Muscle layer of colon (tissue), 2 donors: ENCODE measurements around the gene IGF1R.
A peak's percentile ranks its signal among the peaks of the same experiment; 100 is the strongest.

Experiments used
- H3K27ac ChIP-seq: one replicate; pipeline ENCODE4 v1.7.0; 2013; ENCODE audit warnings: low read depth, mild to moderate bottlenecking, low read length, moderate library complexity
- H3K27me3 ChIP-seq, 2 donors: one replicate each; pipeline ENCODE4 v1.7.0; 2013; ENCODE audit warnings: low read length in 2 of 2, mild to moderate bottlenecking in 2 of 2; ENCODE audit not compliant: insufficient read depth in 2 of 2, control insufficient read depth in 1 of 2
- H3K36me3 ChIP-seq: one replicate; pipeline ENCODE4 v1.7.0; 2013; ENCODE audit warnings: mild to moderate bottlenecking, low read length; ENCODE audit not compliant: insufficient read depth
- H3K4me1 ChIP-seq: one replicate; pipeline ENCODE4 v1.7.0; 2013; ENCODE audit warnings: mild to moderate bottlenecking, low read length; ENCODE audit not compliant: insufficient read depth
- H3K4me3 ChIP-seq, 2 donors: one replicate each; pipeline ENCODE4 v1.7.0; 2013; ENCODE audit warnings: low read length in 2 of 2, low read depth in 1 of 2, mild to moderate bottlenecking in 1 of 2, moderate library complexity in 1 of 2
- H3K9ac ChIP-seq: one replicate; pipeline ENCODE4 v1.7.0; 2013; ENCODE audit warnings: low read length
- H3K9me3 ChIP-seq: one replicate; pipeline ENCODE4 v1.7.0; 2013; ENCODE audit warnings: mild to moderate bottlenecking, low read length
- donor health status: abdominal sarcoma.
- donor health status: Adenocarcinoma of cecum.

The IGF1R gene

GRCh38 chr15:98722645-98723044 is 74.3 kb downstream of the IGF1R start:
- Histone ChIP-seq H3K4me3 (no peak overlapping the region), H3K9ac (no peak overlapping the region), H3K27me3 (no peaks in the 10 kb centered on the region), H3K9me3 (no peaks in the 10 kb centered on the region), H3K27ac (no peak overlapping the region), H3K4me1 (peaks cover 54% of the 10 kb centered on the region), H3K36me3 (no peaks in the 10 kb centered on the region)

GRCh38 chr15:98723195-98723594 is 74.9 kb downstream of the IGF1R start:
- Histone ChIP-seq H3K36me3 (no peaks in the 10 kb centered on the region), H3K4me3 (no peak overlapping the region), H3K27ac (no peak overlapping the region), H3K4me1 (peaks cover 53% of the 10 kb centered on the region), H3K9ac (no peak overlapping the region), H3K27me3 (no peaks in the 10 kb centered on the region), H3K9me3 (no peaks in the 10 kb centered on the region)

GRCh38 chr15:98724048-98724447 is 75.7 kb downstream of the IGF1R start:
- Histone ChIP-seq H3K27ac (no peak overlapping the region), H3K27me3 (no peaks in the 10 kb centered on the region), H3K9ac (no peak overlapping the region), H3K4me3 (no peak overlapping the region), H3K9me3 (no peaks in the 10 kb centered on the region), H3K36me3 (no peaks in the 10 kb centered on the region), H3K4me1 (peaks cover 53% of the 10 kb centered on the region)

GRCh38 chr15:98724494-98724893 is 76.2 kb downstream of the IGF1R start:
- peaks cover 53% of the 10 kb centered on the region for H3K4me1 ChIP-seq
- H3K27me3 ChIP-seq: no peaks in the 10 kb centered on the region
- H3K36me3 ChIP-seq: no peaks in the 10 kb centered on the region
- H3K9ac ChIP-seq: no peak overlapping the region
- H3K4me3 ChIP-seq: no peak overlapping the region
- no peak overlapping the region for H3K27ac ChIP-seq
- no peaks in the 10 kb centered on the region for H3K9me3 ChIP-seq

- no peaks in the 10 kb centered on the region for H3K36me3 ChIP-seq
- H3K27ac ChIP-seq: no peak overlapping the region
- no peaks in the 10 kb centered on the region for H3K27me3 ChIP-seq
- H3K9ac ChIP-seq: no peak overlapping the region
- H3K4me3 ChIP-seq: no peak overlapping the region
- H3K9me3 ChIP-seq: no peaks in the 10 kb centered on the region
- H3K4me1 ChIP-seq: peaks cover 53% of the 10 kb centered on the region
These were observed 77.5 kb downstream of the IGF1R start for GRCh38 chr15:98725874-98726273.

GRCh38 chr15:98727115-98728040 is 79.0 kb downstream of the IGF1R start:
- Histone ChIP-seq H3K9ac (peak overlapping the region; percentile 41), H3K36me3 (no peaks in the 10 kb centered on the region), H3K9me3 (no peaks in the 10 kb centered on the region), H3K4me3 (peak overlapping the region in 1 of 2 donors; percentile 38), H3K27ac (peak overlapping the region; percentile 96), H3K4me1 (peaks cover 55% of the 10 kb centered on the region), H3K27me3 (no peaks in the 10 kb centered on the region)

- peaks cover 54% of the 10 kb centered on the region for H3K4me1 ChIP-seq
- no peaks in the 10 kb centered on the region for H3K36me3 ChIP-seq
- H3K9ac ChIP-seq: peak overlapping the region; percentile 27
- no peaks in the 10 kb centered on the region for H3K9me3 ChIP-seq
- H3K4me3 ChIP-seq: no peak overlapping the region
- no peaks in the 10 kb centered on the region for H3K27me3 ChIP-seq
- H3K27ac ChIP-seq: peak overlapping the region; percentile 96
These were observed 79.9 kb downstream of the IGF1R start for GRCh38 chr15:98728082-98728810.

GRCh38 chr15:98728811-98729160 is 80.4 kb downstream of the IGF1R start:
- Histone ChIP-seq H3K4me3 (no peak overlapping the region), H3K4me1 (peaks cover 54% of the 10 kb centered on the region), H3K36me3 (no peaks in the 10 kb centered on the region), H3K9ac (peak overlapping the region; percentile 34), H3K9me3 (no peaks in the 10 kb centered on the region), H3K27ac (peak overlapping the region; percentile 96), H3K27me3 (no peaks in the 10 kb centered on the region)

GRCh38 chr15:98729446-98730042 is 81.2 kb downstream of the IGF1R start:
- H3K9me3 ChIP-seq: no peaks in the 10 kb centered on the region
- H3K36me3 ChIP-seq: no peaks in the 10 kb centered on the region
- peak overlapping the region; percentile 34 for H3K9ac ChIP-seq
- no peaks in the 10 kb centered on the region for H3K27me3 ChIP-seq
- H3K4me1 ChIP-seq: peaks cover 61% of the 10 kb centered on the region
- H3K27ac ChIP-seq: peak overlapping the region; percentile 61
- H3K4me3 ChIP-seq: no peak overlapping the region

- Histone ChIP-seq H3K36me3 (no peaks in the 10 kb centered on the region), H3K9me3 (no peaks in the 10 kb centered on the region), H3K4me3 (no peak overlapping the region), H3K4me1 (peaks cover 76% of the 10 kb centered on the region), H3K9ac (no peak overlapping the region), H3K27ac (no peak overlapping the region), H3K27me3 (no peaks in the 10 kb centered on the region)
These were observed 82.7 kb downstream of the IGF1R start for GRCh38 chr15:98730860-98731711.
